SK-N-SH (cell line): Measurements from ENCODE around the gene CUL7. TPM values are rescaled to one million over a fixed set of nuclear protein-coding genes. Genes with fewer than 3 reads are reported as not detected.

Experiments
- CTCF ChIA-PET: fragments of 300-600, 350-600 bp; formaldehyde crosslinking; extraction: SDS; loops from one replicate; lab custom pipeline; 2021; lab: Yijun Ruan, JAX
- POLR2A ChIA-PET: fragments of 350-600 bp; sonication (Branson Sonifier 250); formaldehyde crosslinking; extraction: SDS; loops from one replicate; lab custom pipeline; 2020; ENCODE audit warnings: antibody characterized with exemption, inconsistent platforms; lab: Yijun Ruan, JAX
- DNase-seq: peaks from one replicate; pipeline ENCODE4 v3.0.0; 2012
- H2AFZ ChIP-seq: fragments of 200-600 bp; sonication (generic); 2 replicates; pipeline ENCODE4 v1.8.1; 2016; ENCODE audit warnings: antibody characterized with exemption, mild to moderate bottlenecking, low read depth
- H3F3A ChIP-seq: fragments of 200-600 bp; sonication (generic); replicated peaks from 2 replicates; pipeline ENCODE3; 2016; ENCODE audit warnings: antibody characterized with exemption, mild to moderate bottlenecking; ENCODE audit not compliant: insufficient read depth
- H3K27ac ChIP-seq, 2 experiments: fragments of 200-500 bp in 1 of 2; fragments of 200-600 bp in 1 of 2; sonication (Bioruptor generic) in 1 of 2; sonication (generic), shearing (Covaris generic) in 1 of 2; 2 replicates each; pipeline versions ENCODE4 v1.5.1 to v1.6.1; 2014 to 2016; ENCODE audit warnings: low read depth in 2 of 2, inconsistent platforms in 1 of 2, low read length in 1 of 2, mild to moderate bottlenecking in 1 of 2, mixed read lengths in 1 of 2
- H3K27me3 ChIP-seq: fragments of 200-600 bp; sonication (generic), shearing (Covaris generic); 2 replicates; pipeline ENCODE4 v1.6.1; 2016; ENCODE audit warnings: mixed run types; ENCODE audit not compliant: insufficient read depth
- H3K36me3 ChIP-seq, 2 experiments: fragments of 200-500 bp in 1 of 2; fragments of 200-600 bp in 1 of 2; sonication (Bioruptor generic) in 1 of 2; sonication (generic) in 1 of 2; replicated peaks in 1 of 2; 2 replicates each; pipeline versions ENCODE3 to v1.5.1; 2014 to 2016; ENCODE audit warnings: low read length in 1 of 2, mild to moderate bottlenecking in 1 of 2; ENCODE audit not compliant: insufficient read depth in 2 of 2, control insufficient read depth in 1 of 2
- H3K4me1 ChIP-seq, 2 experiments: fragments of 200-500 bp in 1 of 2; fragments of 200-600 bp in 1 of 2; sonication (Bioruptor generic) in 1 of 2; sonication (generic), shearing (Covaris generic) in 1 of 2; 2 replicates each; pipeline versions ENCODE4 v1.5.1 to v1.6.1; 2014 to 2016; ENCODE audit warnings: low read depth in 1 of 2, low read length in 1 of 2, mixed run types in 1 of 2; ENCODE audit not compliant: insufficient read depth in 2 of 2, control insufficient read depth in 1 of 2
- H3K4me2 ChIP-seq: fragments of 200-600 bp; sonication (generic), shearing (Covaris generic); 2 replicates; pipeline ENCODE4 v1.6.1; 2017; ENCODE audit warnings: mixed run types
- H3K4me3 ChIP-seq, 2 experiments: fragments of 200-500 bp in 1 of 2; fragments of 200-600 bp in 1 of 2; sonication (Bioruptor generic) in 1 of 2; sonication (generic), shearing (Covaris generic) in 1 of 2; 2 replicates each; pipeline versions ENCODE4 v1.5.1 to v1.8.1; 2014 to 2016; ENCODE audit warnings: low read depth in 2 of 2, inconsistent platforms in 1 of 2, low read length in 1 of 2, mild to moderate bottlenecking in 1 of 2, mixed read lengths in 1 of 2, moderate library complexity in 1 of 2
- H3K79me2 ChIP-seq: fragments of 200-600 bp; sonication (generic); 2 replicates; pipeline ENCODE4 v1.8.1; 2017; ENCODE audit warnings: mild to moderate bottlenecking; ENCODE audit not compliant: insufficient read depth
- H3K9ac ChIP-seq: fragments of 200-600 bp; sonication (generic); 2 replicates; pipeline ENCODE4 v1.6.1; 2017; ENCODE audit warnings: mixed run types
- H3K9me2 ChIP-seq: fragments of 200-600 bp; sonication (generic); 2 replicates; pipeline ENCODE4 v1.6.1; 2017; ENCODE audit warnings: mixed run types
- H3K9me3 ChIP-seq: fragments of 200-600 bp; sonication (generic); 2 replicates; pipeline ENCODE4 v1.6.1; 2017; ENCODE audit warnings: mixed run types, mild to moderate bottlenecking, moderate library complexity
- H4K20me1 ChIP-seq: fragments of 200-600 bp; sonication (generic); 2 replicates; pipeline ENCODE4 v1.6.1; 2017; ENCODE audit warnings: mild to moderate bottlenecking, mixed run types; ENCODE audit not compliant: insufficient read depth
- CHD2 ChIP-seq: fragments of 150-350 bp; IDR thresholded peaks from 2 replicates; pipeline ENCODE4 v1.6.1; 2018; ENCODE audit warnings: low read length; ENCODE audit not compliant: partially characterized antibody
- CTCF ChIP-seq: fragments of 200-600 bp; sonication (generic); IDR thresholded peaks from 2 replicates; pipeline ENCODE4 v1.6.1; 2017; ENCODE audit warnings: antibody characterized with exemption, mild to moderate bottlenecking, moderate library complexity
- FOXJ3 ChIP-seq: sonication (generic); formaldehyde crosslinking; IDR thresholded peaks from 2 replicates; pipeline ENCODE4 v1.5.1; 2020; ENCODE audit warnings: mild to moderate bottlenecking, missing genetic modification reagents
- FOXM1 ChIP-seq: IDR thresholded peaks from 2 replicates; pipeline ENCODE4 v1.4.0; 2012; ENCODE audit warnings: low read depth, mild to moderate bottlenecking
- GABPA ChIP-seq: IDR thresholded peaks from 2 replicates; pipeline ENCODE4 v1.4.0; 2012; ENCODE audit warnings: low read depth, mild to moderate bottlenecking
- GATA2 ChIP-seq: sonication (generic); formaldehyde crosslinking; IDR thresholded peaks from 2 replicates; pipeline ENCODE4 v1.5.0; 2020; ENCODE audit warnings: mild to moderate bottlenecking, missing genetic modification reagents
- JUND ChIP-seq: IDR thresholded peaks from 2 replicates; pipeline ENCODE4 v1.4.0; 2012
- MAX ChIP-seq: IDR thresholded peaks from 2 replicates; pipeline ENCODE4 v1.4.0; 2012; ENCODE audit warnings: low read depth
- MXI1 ChIP-seq: IDR thresholded peaks from 2 replicates; pipeline ENCODE4 v1.6.1; 2012; ENCODE audit warnings: mild to moderate bottlenecking, low read depth, low read length, improper control_type of control experiment
- NFIC ChIP-seq: IDR thresholded peaks from 2 replicates; pipeline ENCODE4 v1.4.0; 2012; ENCODE audit warnings: borderline replicate concordance
- NRF1 ChIP-seq: IDR thresholded peaks from 2 replicates; pipeline ENCODE4 v1.6.1; 2012; ENCODE audit warnings: low read depth, mild to moderate bottlenecking, low read length
- PBX3 ChIP-seq: IDR thresholded peaks from 2 replicates; pipeline ENCODE4; 2012
- POLR2AphosphoS5 ChIP-seq: IDR thresholded peaks from 2 replicates; pipeline ENCODE4 v1.6.1; 2012; ENCODE audit warnings: low read depth, low read length
- RAD21 ChIP-seq: IDR thresholded peaks from 2 replicates; pipeline ENCODE4 v1.6.1; 2012; ENCODE audit warnings: mild to moderate bottlenecking, low read length
- REST ChIP-seq: IDR thresholded peaks from 2 replicates; pipeline ENCODE4 v1.6.1; 2012; ENCODE audit warnings: mild to moderate bottlenecking, low read depth, low read length, moderate library complexity
- RXRA ChIP-seq: IDR thresholded peaks from 2 replicates; pipeline ENCODE4 v1.4.0; 2012; ENCODE audit warnings: low read depth, mild to moderate bottlenecking, borderline replicate concordance
- SMC3 ChIP-seq: IDR thresholded peaks from 2 replicates; pipeline ENCODE4 v1.6.1; 2012; ENCODE audit warnings: low read depth, low read length, improper control_type of control experiment
- TCF12 ChIP-seq: IDR thresholded peaks from 2 replicates; pipeline ENCODE4 v1.4.0; 2012
- TEAD4 ChIP-seq: IDR thresholded peaks from 2 replicates; pipeline ENCODE4 v1.4.0; 2012; ENCODE audit warnings: mild to moderate bottlenecking, borderline replicate concordance; ENCODE audit not compliant: insufficient read depth
- ZBTB33 ChIP-seq: IDR thresholded peaks from 2 replicates; pipeline ENCODE4 v1.4.0; 2012; ENCODE audit warnings: low read depth, borderline replicate concordance
- WGBS: methylation state at CpG from one replicate; pipeline ENCODE4 v1.1.6; 2017; ENCODE audit warnings: low lambda C conversion rate; 5-methylcytosine and 5-hydroxymethylcytosine counted together
- polyA plus RNA-seq, 3 experiments: library from polyadenylated mRNA; depleted of rRNA; stranded (reverse); fragments of >200 nt; gene quantifications; 2 replicates each; pipeline ENCODE4 v1.2.3, GENCODE V29; 2012

The CUL7 gene
- polyA plus RNA-seq, 1 of the 3 experiments (the other 2 are of a cell fraction): 46.9 TPM

- H3K9me2 ChIP-seq: no peaks in the 10 kb centered on the region
- H3K27me3 ChIP-seq: no peaks in the 10 kb centered on the region
- ChIA-PET CTCF (interaction anchor here (1.0 to 2.3 kb wide), 2 partner anchors 78 to 91 kb away, joined by 4 to 6 read pairs; no protein-coding TSS in a partner anchor), POLR2A (interaction anchor here (2.5 kb wide), 1 partner anchor 24 kb away, joined by 7 read pairs; the partner anchor contains the start of gene PTK7)
- TF ChIP-seq GATA2 (CRISPR knock-in tag): no peak
- no peak for TF ChIP-seq GABPA
- no peak for TF ChIP-seq REST
- TF ChIP-seq PBX3: no peak
- TF ChIP-seq MAX: no peak
- no peak for TF ChIP-seq POLR2AphosphoS5
- TF ChIP-seq CHD2: no peak
- no peak for TF ChIP-seq NRF1
- no peak for TF ChIP-seq CTCF
- TF ChIP-seq RXRA: no peak
- no peak for TF ChIP-seq FOXJ3 (CRISPR knock-in tag)
- no peak for TF ChIP-seq FOXM1
- no peak for TF ChIP-seq RAD21
- no peak for TF ChIP-seq ZBTB33
- no peak for TF ChIP-seq TEAD4
- TF ChIP-seq TCF12: no peak
- TF ChIP-seq JUND: no peak
- TF ChIP-seq SMC3: no peak
- no peak for TF ChIP-seq MXI1
- TF ChIP-seq NFIC: no peak
- H3K4me2 ChIP-seq: peak overlapping the region; percentile 99
- peaks cover 11 to 26% of the 10 kb centered on the region in 2 experiments; a peak in 3 of 4 replicates for H3K4me1 ChIP-seq
- H3K36me3 ChIP-seq: peaks cover 14 to 43% of the 10 kb centered on the region in 2 experiments
- no peak for DNase-seq
- no peaks in the 10 kb centered on the region for H3K9me3 ChIP-seq
- peak overlapping the region in 1 of 2 experiments; percentile 87; a peak in 1 of 4 replicates for H3K27ac ChIP-seq
- H2AFZ ChIP-seq: no peak overlapping the region
- H3K9ac ChIP-seq: peak overlapping the region; percentile 98
- H4K20me1 ChIP-seq: no peaks in the 10 kb centered on the region
- 97% methylated on average over 14 of the region's 19 CpGs for WGBS
- peak overlapping the region; percentile 78 to 95 for H3K4me3 ChIP-seq
- H3F3A ChIP-seq: peaks cover 11% of the 10 kb centered on the region
- H3K79me2 ChIP-seq: peaks cover 48% of the 10 kb centered on the region
Measured at GRCh38 chr6:43052225-43052841, 1.3 kb downstream of the CUL7 start.
